AG20443 (cell line): ENCODE measurements around the gene NDUFAB1.
"Not testable (repeated sequence)": the region's sequence is repeated elsewhere in the genome, so short reads cannot be mapped to it uniquely, and the experiment has no call there.

Experiments
- DNase-seq: peaks from one replicate; pipeline ENCODE4 v3.0.0; 2012; ENCODE audit warnings: low spot score, mixed read lengths

The NDUFAB1 gene

DNA sequence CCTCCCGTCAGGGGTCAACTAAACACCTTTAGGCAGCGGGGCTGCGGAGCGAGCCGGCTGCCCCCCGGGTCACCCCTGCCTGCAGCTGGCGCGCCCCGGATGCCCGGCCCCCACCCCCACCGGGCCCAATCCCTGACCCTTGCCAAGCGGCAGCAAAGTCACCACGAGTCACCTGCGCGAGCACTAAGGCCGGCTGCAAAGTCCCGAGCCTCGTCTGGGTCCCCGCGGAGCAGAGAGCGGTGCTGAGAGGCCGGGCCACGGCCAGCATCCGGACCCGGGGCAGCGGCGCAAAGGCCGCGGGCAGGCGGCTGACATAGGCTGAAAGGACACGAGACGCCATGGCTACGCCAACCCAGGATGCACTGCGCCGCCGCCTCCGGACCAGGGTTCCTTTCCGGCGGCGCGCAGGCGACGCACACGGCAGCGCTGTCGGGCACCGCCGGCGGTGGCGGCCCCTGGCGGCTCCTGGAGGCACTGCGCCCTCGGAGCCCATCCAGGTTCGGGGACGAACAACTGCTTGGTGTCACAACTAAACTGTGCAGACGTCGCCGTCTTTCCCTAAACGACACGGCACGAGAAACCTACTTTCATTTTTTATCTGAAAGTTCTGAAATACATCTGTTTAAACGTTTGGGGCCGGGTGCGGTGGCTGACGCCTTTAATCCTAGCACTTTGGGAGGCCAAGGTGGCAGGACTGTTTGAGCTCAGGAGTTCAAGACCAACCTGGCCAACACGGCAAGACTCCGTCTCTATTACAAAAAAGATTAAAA is at the start of gene NDUFAB1:
Gene NDUFAB1 (minus strand): TSS at position 366 of the 770 bp plus-strand sequence. CDS start 26 bp downstream, at position 340.
- peak; percentile 97 for DNase-seq

DNA sequence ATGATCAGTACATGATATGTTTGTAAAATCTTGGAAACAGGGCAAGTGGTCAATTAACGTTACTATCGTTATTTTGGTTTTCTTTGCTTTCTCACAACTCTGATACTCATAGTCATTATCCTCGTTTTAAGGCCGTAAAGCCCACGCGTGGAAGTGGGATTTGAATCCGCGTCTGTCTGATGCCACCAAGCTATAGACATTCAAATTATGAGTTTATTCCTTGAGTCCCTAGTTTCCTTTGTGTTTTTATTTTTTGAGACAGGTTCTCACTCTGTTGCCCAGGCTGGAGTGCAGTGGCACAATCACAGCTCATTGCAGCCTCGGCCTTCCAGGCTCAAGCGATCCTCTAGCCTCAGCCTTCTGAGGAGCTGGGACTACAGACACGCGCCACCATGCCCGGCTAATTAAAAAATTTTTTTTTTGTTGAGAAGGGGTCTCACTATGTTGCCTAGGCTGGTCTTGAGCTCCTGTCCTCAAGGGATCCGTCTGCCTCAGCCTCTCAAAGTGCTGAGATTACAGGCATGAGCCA is 46.2 kb upstream of the NDUFAB1 start:
- no peak for DNase-seq

DNA sequence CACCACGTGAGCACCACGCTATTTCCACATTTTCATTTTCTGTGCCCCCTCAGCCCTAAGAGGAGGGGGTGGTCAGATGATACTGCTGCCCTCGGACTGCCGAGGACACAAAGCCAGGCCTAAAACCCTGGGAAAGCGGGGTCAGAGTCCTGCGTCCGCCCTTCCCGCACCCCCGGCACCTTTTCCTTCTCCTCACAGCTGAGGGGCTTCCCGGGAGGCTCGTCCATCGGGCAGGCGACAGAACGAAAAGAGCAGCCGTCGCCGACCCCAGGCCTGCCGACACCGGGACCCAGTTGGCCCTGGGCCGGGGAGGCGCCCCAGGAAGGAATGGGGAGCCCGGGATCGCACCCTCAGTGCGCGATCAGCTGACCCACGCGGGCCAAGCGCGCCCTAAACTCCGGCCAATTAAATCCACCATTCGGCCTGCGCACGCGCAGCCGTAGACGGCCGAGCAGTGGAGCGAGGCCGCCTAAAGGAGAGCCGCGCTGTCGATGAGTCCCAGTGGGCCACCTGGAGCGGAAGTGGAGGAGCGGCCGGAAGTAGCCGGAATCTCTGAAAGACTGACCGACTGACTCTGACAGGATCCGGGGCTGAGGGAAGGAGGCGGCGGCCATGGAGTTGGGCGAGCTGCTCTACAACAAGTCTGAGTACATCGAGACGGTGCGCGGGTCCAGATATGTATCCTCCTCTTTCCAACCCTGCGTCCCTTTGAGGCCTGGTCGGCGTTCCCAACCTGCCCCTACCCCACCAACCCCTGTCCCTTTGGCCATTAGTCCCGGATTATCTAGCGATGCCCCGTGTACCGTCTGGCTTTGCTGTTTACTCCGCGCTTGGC is 45.0 kb upstream of the NDUFAB1 start, which contains the start of the genes DCTN5 and PALB2:
Gene DCTN5 (plus strand): TSS at position 536 of the 835 bp plus-strand sequence. CDS start 77 bp downstream, at position 613.
Gene PALB2 (minus strand): TSS at position 380 of the 835 bp plus-strand sequence. CDS start 153 bp downstream, at position 227.
- peak; percentile 100 for DNase-seq

DNA sequence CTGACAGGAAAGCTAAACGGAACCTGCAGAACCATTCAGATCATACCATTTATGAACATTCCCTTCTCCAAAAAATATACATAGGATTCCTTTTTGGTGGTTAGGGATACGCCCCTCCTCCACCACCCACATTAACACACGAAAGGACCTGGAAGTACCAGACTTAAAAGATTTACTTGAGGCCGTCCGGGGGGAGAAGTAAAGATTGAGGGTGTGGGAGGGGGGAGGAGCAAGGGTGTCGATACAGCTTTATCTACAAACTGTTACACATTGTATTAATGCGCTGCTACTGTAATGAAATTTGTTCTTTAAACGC is 44.5 kb upstream of the NDUFAB1 start:
- DNase-seq = no peak

DNA sequence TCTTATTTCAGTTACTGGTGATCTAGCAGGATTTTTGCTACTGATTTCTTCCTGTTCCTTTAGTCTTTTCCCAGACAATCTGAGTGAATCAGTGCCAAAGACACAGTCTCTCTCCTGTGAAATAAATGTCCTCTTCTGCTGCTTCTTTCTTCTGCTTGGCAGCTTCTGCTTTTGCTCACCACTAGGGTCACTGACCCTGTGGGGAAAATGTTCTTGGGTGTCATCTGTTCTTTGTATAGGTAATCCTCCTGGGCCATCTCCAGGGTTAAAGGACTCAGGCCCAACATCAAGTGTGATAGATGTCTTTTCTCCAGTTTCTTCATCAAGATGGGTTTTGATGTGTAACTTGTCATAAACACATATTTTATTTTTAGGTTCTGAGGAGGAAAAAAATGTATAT is 39.8 kb upstream of the NDUFAB1 start:
- no peak for DNase-seq

DNA sequence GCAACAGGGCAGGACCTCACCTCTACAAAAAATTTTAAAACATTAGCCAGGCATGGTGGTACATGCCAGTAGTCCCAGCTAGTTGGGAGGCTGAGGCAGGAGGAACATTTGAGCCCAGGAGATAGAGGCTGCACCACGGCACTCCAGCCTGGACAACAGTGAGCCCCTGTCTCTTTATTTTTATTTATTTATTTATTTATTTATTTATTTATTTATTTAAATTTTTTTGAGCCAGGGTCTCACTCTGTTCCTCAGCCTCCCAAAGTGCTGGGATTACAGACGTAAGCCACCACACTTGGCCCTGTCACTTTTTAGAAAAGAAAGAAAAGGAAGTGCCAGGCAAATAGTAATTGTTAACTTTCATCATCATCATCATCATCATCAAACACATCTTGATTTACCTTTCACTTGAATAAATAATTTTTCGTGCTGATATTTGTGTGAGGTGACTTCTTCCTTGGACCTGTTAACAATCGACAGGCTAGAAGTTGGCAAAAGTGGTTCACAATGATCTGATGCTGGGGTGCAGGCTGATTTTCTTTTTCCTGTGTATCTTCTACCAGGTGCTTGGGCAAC is 38.4 kb upstream of the NDUFAB1 start:
- no peak for DNase-seq

DNA sequence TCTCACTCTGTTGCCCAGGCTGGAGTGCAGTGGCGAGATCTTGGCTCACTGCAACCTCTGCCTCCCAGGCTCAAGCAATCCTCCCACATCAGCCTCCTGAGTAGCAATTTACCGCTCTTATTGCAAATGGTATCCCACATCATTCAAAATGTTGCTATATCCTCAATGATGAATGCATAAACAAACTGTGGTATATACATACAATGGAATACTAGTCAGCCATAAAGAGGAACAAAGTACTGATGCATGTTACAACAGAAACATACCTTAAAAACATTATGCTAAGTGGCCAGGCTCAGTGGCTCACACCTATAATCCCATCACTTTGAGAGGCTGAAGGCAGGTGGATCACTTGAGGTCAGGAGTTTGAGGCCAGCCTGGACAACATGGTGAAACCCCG is 35.8 kb upstream of the NDUFAB1 start:
- DNase-seq = not testable (repeated sequence)

DNA sequence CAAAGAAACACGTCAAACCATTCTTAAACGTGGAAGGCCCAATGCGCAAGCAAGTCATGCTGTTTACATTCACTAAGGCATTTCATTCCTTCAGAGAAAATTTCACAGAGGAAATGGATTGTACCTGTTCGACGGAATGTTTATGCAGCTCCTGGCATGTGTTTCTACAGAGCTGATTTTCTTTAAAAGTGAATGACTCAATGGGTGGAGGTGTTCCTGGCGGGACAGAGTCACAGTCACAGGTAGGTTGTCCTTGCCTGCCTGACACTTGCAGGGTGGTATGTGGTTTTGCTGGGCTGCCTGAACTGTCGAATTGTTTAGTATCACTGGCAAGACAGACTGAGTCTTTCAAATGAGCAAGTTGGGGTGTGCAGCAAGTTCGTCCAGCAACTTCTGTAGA is 33.4 kb upstream of the NDUFAB1 start:
- DNase-seq = no peak

DNA sequence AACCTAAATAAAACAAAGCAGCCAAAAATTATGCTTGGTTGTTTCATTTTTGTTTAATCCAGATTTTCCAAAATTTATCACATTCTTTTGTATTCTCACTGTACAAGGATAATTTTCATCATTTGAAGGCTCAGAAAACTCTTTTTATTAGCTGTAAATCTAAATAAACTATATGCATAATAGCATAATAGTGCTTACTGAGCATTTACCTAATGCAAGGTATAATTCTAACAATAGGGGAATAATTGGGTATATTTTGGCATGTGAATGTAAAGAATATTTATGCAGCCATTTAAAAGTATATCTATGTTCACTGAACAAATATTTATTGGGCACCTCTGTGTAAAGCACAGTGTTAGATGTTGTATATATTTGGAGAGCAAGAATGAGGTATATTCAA is 28.0 kb upstream of the NDUFAB1 start:
- no peak for DNase-seq

DNA sequence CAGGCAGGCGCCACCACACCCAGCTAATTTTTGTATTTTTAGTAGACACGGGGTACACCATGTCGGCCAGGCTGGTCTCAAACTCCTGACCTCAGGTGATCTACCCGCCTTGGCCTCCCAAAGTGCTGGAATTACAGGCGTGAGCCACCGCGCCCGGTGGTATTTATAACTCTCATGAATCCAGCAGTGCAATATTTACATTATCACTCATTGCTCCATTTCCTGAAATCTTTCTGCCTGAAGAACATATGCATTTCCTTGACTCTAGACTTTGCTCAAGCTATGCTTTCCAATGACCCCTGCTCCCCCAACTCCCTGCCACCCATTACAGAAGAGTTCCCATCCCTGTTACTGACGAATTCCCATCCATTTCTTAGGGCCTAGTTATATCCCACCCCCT is 19.7 kb upstream of the NDUFAB1 start:
- DNase-seq = no peak

DNA sequence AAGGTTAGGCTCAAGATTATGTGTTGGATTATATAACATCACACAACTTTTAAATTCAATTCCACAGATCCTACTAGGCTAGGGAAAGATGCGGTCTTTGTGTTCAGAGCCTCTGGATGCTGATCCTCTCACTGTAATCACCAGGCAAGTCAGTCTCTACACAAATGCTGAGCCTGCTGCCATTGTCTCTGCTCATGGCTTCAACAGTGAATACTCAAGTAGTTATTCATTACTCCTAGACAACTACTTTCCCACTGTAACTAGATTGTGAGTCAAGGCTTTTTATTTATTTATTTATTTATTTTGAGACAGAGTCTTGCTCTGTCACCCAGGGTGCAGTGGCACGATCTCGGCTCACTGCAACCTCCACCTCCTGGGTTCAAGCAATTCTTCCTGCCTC is 15.8 kb upstream of the NDUFAB1 start:
- no peak for DNase-seq

DNA sequence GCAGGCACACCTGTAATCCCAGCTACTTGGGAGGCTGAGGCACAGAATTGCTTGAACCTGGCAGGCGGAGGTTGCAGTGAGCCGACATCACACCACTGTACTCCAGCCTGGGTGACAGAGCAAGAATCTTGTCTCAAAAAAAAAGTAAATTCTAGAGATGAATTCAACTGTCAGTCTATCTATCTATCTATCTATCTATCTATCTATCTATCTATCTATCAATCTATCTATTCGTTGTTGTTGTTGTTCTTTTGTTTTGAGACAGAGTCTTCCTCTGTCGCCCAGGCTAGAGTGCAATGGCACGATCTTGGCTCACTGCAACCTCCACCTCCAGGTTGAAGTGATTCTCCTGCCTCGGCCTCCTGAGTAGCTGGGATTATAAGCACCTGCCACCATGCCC is 14.8 kb upstream of the NDUFAB1 start:
- not testable (repeated sequence) for DNase-seq

DNA sequence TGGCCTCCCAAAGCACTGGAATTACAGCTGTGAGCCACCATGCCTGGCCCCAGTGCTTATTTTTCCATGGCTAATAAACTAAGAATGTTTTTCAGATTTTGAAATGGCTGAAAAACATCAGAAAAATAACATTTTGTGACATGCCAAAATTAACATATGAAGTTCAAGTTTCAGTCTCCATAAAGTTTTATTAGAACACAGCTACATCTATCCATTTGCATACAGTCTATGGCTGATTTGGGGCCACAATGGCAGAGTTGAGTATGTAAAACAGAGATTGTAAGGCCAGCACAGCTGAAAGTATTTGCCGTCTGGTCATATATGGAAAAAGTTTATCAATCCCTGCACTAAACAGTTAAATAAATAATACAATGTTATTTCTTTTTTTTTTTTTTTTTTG is 13.8 kb upstream of the NDUFAB1 start:
- DNase-seq = no peak

DNA sequence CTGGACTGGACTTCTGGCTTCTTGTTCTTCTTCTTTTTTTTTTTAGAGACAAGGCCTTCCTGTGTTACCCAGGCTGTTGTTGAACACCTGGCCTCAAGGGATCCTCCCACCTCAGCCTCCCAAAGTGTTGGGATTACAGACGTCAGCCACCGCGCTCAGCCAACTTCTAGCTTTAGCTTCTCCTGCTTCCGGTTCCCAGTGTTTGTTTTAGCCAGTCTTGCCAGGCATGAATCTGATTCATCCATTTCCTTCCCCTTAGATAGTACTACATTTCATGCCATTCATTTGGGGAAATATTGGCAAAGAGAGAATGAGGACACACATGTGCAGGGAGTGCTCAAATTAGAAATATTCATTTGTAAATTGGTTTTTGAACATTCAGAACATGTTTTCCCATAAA is 12.1 kb upstream of the NDUFAB1 start:
- no peak for DNase-seq

DNA sequence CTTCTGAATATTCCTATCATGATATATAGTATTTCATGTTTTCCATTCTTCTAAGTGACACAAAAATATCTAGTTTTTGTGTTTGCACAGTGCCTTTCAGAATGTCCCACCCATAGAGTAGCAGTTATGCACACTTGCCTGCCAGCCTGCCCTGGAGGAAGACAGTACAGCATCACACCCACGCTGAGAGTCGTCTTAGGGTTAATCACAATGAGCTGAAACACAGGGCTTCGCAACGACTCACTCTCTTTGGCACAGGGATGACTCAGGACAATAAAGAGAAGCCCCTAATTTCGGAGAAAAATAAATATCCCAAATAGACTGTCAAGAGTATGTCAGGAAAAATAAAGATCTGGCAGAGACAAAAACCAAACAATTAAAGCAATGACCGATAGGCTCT is 11.6 kb upstream of the NDUFAB1 start:
- DNase-seq = no peak

DNA sequence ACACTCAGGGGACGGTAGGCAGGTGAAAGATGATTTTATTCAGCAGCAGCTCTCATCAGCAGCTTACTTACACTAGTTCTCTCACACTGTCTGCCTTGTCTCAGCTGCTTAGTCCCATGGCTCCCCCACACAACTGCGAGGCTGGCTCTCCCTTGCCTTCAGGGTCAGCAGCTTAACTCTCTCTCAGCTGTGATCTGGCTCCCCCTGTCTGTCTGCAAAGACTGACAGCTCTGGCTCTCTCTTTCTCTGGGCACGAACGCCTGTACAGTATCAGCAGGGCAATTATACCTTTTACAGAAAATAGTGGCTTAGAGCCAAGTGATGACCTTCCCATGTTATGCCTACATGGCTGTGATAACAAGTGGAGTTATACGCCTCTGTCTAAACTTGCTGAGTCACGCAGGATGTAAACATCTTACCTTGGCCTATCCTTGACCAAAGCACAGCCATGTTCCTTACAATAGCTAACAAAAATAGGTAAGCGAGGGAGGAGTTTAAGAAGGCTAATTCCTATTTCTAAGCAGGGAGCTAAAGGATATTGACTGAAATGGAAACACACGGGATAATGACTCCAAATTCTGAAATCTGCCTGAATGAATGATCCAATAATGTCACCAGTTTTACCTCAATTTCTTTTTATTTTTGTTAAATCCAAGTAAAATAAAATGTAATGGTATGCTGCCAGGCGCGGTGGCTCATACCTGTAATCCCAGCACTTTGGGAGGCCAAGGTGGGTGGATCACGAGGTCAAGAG is 1.1 kb upstream of the NDUFAB1 start:
- no peak for DNase-seq

DNA sequence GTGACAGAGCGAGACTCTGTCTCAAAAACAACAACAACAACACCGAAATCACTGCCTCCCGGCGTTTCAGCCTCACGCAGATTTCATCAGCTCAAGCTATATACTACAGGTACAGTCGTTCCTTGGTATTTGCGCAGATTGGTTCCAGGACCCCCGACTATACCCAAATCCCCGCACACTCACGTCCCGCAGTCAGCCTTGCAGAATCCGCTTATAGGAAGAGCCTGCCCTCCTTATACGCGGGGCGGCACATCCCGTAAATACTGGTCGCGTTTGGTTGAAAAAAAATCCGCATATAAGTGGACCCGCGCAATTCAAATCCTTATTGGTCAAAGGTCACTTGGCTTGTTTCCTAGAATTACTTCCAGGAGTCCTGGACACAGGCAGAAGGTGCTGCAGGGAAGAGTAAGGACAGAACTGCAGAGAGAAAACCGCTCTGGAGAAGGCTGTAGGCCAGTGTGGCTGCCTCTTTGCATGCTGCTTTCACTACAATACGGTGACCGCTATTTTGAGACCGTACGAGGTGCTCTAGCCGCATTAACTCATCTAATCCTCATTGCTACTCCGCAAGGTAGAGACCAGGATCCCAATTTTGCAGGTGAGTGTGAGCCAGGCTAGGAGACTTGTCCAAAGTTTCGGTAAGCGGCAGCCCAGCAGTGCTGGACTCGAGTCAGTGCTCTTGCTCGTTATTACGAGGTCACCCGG is 718 bp downstream of the NDUFAB1 start:
- no peak for DNase-seq

DNA sequence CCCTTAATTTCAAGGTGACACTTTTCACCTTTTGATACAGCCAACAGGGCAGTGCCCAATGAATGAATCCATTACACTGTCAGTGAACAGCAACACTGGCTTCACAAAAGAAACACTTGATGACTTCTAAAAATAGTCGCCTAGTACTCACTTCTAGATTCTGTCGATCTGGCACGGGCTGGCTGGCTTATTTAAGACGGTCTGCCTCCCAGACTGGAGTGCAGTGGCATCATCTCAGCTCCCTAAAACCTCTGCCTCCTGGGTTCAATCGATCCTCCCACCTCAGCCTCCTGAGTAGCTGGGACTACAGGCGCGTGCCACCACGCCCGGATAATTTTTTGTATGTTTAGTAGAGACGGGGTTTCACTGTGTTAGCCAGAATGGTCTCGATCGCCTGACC is 1.9 kb downstream of the NDUFAB1 start:
- no peak for DNase-seq

DNA sequence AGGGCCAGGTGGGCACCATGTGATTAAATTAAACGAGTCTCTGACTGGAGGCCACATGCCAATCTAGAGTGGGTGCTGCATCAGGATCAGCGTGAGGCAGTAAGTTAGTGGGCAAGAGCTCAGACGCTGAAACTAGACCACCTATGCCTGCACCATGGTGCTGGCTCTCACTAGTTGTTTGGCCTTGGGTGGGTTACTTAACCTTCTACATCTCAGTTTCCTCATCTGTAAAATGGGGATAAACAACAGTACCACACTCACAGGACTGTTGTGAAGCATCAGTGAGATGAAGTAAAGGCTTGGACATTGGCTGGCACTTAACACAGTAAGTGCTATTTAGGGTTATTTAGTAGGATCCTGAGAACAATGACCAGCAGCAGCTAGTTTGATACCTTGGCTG is 5.9 kb downstream of the NDUFAB1 start:
- DNase-seq = no peak

DNA sequence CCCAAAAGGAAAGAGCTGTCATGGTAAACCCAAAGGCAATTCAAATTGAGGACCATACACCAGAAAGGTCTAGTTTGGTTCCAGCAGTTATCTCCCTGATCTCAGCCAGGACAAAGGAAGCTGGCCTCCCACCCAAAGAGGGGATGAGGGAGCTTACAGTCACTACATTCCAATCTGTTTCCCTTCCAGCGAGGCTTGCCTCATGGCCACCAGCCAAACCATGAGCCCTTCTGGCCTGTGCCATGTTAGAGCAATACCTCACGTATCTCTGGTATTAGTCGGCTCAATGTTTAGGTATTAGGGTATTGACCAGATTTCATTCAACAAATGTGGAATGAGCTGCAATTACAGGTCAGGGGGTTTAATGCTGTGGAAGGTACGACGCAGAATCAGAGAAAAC is 8.4 kb downstream of the NDUFAB1 start:
- peak; percentile 68 for DNase-seq
